ENCODE results near the gene TOX3. TPM values are rescaled to one million over a fixed set of nuclear protein-coding genes. Genes with fewer than 3 reads are reported as not detected.
A peak's percentile ranks its signal among the peaks of the same experiment; 100 is the strongest.

Gene TOX3
- polyA plus RNA-seq, 1 of the 3 experiments (the other 2 are of a cell fraction) = not detected

GRCh38 chr16:52549011-52549692 lies 2.2 kb upstream of the TOX3 start:
- POLR2A ChIA-PET = interaction anchor here (0.7 kb wide), 1 partner anchor 150 kb away, joined by 3 read pairs; no protein-coding TSS in a partner anchor
- no peak for DNase-seq

GRCh38 chr16:52548261-52549010 lies 1.5 kb upstream of the TOX3 start:
- Histone ChIP-seq H3K9me3 (no peaks in the 10 kb centered on the region), H4K20me1 (ENCODE audit: insufficient read depth) (no peaks in the 10 kb centered on the region), H3K9me2 (no peaks in the 10 kb centered on the region), H3K27ac (ENCODE audit: low read depth in 2 of 2, low read length in 1 of 2) (no peak overlapping the region), H3K79me2 (ENCODE audit: insufficient read depth) (no peaks in the 10 kb centered on the region), H3K9ac (no peak overlapping the region), H3K27me3 (ENCODE audit: insufficient read depth) (peaks cover 18% of the 10 kb centered on the region; the same call in 1 of the 2 replicates), H3K4me1 (ENCODE audit: control insufficient read depth in 1 of 2, insufficient read depth in 2 of 2, low read depth in 1 of 2, low read length in 1 of 2) (no peaks in the 10 kb centered on the region), H3F3A (replicated peaks; ENCODE audit: insufficient read depth) (no peaks in the 10 kb centered on the region), H3K4me3 (ENCODE audit: low read depth in 2 of 2, low read length in 1 of 2) (no peak overlapping the region), H3K4me2 (no peak overlapping the region), H3K36me3 (replicated peaks in 1 of 2; ENCODE audit: control insufficient read depth in 1 of 2, insufficient read depth in 2 of 2, low read length in 1 of 2) (no peaks in the 10 kb centered on the region), H2AFZ (ENCODE audit: low read depth) (no peak overlapping the region)
- 24% methylated on average over 10 of the region's 10 CpGs for WGBS (ENCODE audit: low lambda C conversion rate)
- TF ChIP-seq MEF2A (IDR thresholded peaks at IDR 0.05; ENCODE audit: borderline replicate concordance, low read depth) (no peak), RXRA (IDR thresholded peaks at IDR 0.05; ENCODE audit: borderline replicate concordance, low read depth) (no peak), YY1 (IDR thresholded peaks at IDR 0.05; ENCODE audit: low read depth) (no peak), MXI1 (IDR thresholded peaks at IDR 0.05; ENCODE audit: low read depth, low read length) (no peak), GABPA (IDR thresholded peaks at IDR 0.05; ENCODE audit: low read depth) (no peak), ELF1 (IDR thresholded peaks at IDR 0.05) (no peak), SMC3 (IDR thresholded peaks at IDR 0.05; ENCODE audit: low read depth, low read length) (no peak), FOSL2 (IDR thresholded peaks at IDR 0.05; ENCODE audit: borderline replicate concordance, low read depth) (no peak), PBX3 (IDR thresholded peaks at IDR 0.05) (no peak), RAD21 (IDR thresholded peaks at IDR 0.05; ENCODE audit: low read length) (no peak), JUND (IDR thresholded peaks at IDR 0.05) (no peak)
- POLR2A ChIA-PET = interaction anchor here (0.7 kb wide), 1 partner anchor 149 kb away, joined by 3 read pairs; no protein-coding TSS in a partner anchor
- CTCF ChIA-PET = no interaction called here
- no peak for DNase-seq

More at GRCh38 chr16:52549011-52549692, 2.2 kb upstream of the TOX3 start:
- Histone ChIP-seq H4K20me1 (ENCODE audit: insufficient read depth) (no peaks in the 10 kb centered on the region), H3K9ac (no peak overlapping the region), H2AFZ (ENCODE audit: low read depth) (no peak overlapping the region), H3K9me2 (no peaks in the 10 kb centered on the region), H3K27ac (ENCODE audit: low read depth in 2 of 2, low read length in 1 of 2) (no peak overlapping the region), H3K4me1 (ENCODE audit: control insufficient read depth in 1 of 2, insufficient read depth in 2 of 2, low read depth in 1 of 2, low read length in 1 of 2) (no peaks in the 10 kb centered on the region), H3K4me3 (ENCODE audit: low read depth in 2 of 2, low read length in 1 of 2) (no peak overlapping the region), H3K4me2 (no peak overlapping the region), H3K36me3 (replicated peaks in 1 of 2; ENCODE audit: control insufficient read depth in 1 of 2, insufficient read depth in 2 of 2, low read length in 1 of 2) (no peaks in the 10 kb centered on the region), H3K79me2 (ENCODE audit: insufficient read depth) (no peaks in the 10 kb centered on the region), H3K27me3 (ENCODE audit: insufficient read depth) (peaks cover 18% of the 10 kb centered on the region; the same call in 1 of the 2 replicates), H3F3A (replicated peaks; ENCODE audit: insufficient read depth) (no peaks in the 10 kb centered on the region), H3K9me3 (no peaks in the 10 kb centered on the region)
- 20% methylated on average over 11 of the region's 11 CpGs for WGBS (ENCODE audit: low lambda C conversion rate)
- TF ChIP-seq TEAD4 (IDR thresholded peaks at IDR 0.05; ENCODE audit: borderline replicate concordance, insufficient read depth) = no peak
- TF ChIP-seq CTCF (IDR thresholded peaks at IDR 0.05) = peak; percentile 32
- CTCF ChIA-PET = no interaction called here
